ENCODE measurements around the gene PEAR1.

PEAR1 gene

GRCh38 chr1:156942176-156942575, 48.7 kb downstream of the PEAR1 start:
- DNase-seq = no peak

GRCh38 chr1:156942576-156942975, 49.1 kb downstream of the PEAR1 start:
- DNase-seq = no peak

- DNase-seq = no peak
Measured at GRCh38 chr1:156943756-156944155, 50.2 kb downstream of the PEAR1 start.

- no peak for DNase-seq
Measured at GRCh38 chr1:156944268-156944667, 50.8 kb downstream of the PEAR1 start.

- no peak for DNase-seq
Measured at GRCh38 chr1:156944848-156945247, 51.3 kb downstream of the PEAR1 start.

DNA sequence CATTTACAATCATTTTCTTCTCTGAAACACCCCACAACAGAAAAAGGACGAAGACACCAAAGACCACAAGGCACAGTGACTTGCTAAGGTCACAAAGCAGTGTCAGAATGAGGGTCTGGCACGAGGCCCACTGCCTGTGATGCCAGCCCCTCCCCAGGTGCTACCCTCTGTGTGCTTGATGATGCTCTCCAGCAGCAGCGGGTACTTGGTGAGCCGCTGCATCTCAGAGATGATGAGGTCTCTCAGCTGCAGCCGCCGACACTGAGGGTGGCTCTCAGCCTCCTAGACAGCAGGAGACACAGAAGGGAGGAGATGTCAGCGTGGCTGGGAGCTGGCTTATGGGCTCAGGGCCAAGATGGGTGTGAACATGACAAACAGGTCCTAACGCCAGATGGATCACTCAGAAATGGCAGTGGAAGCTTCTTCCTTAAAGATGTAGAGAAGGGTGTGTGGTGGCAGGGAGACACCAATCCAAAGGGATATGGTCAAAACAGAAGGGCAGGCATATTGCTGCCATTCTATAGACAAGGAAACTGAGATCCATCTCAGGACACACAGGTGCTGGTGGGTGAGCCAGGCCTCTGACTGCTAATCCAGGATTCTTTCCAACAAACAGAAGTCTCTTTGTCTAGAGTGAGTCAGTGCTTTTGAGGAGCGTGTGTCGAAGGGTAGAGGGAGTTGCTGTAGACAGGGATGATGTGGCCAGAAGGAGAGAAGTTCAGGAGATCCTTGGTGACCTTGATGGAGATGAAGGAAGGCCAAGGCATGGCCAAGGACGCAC, 52.6 kb downstream of the PEAR1 start:
- DNase-seq = no peak

GRCh38 chr1:156947127-156947526, 53.6 kb downstream of the PEAR1 start:
- DNase-seq = no peak

GRCh38 chr1:156947818-156948525, 54.5 kb downstream of the PEAR1 start:
- DNase-seq = no peak

DNA sequence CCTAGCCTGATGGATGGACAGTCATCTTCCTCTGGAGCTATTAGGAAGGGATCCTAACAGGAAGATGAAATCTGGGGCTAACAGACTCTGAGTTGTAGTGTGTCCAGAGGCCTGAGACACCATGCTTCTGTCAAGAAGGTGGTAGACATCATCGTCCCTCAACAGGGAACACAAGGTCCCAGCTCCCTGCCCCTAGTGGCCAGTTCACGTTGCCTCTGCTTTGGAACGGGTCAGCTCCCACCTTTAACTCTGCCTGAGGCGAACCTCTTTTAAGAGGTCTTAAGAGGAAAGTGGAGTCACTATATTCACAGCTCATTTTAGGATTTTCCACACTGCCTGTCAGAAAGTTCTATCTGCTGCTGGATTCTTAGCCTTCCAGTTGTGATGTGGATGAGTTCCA, 55.2 kb downstream of the PEAR1 start:
- no peak for DNase-seq

DNA sequence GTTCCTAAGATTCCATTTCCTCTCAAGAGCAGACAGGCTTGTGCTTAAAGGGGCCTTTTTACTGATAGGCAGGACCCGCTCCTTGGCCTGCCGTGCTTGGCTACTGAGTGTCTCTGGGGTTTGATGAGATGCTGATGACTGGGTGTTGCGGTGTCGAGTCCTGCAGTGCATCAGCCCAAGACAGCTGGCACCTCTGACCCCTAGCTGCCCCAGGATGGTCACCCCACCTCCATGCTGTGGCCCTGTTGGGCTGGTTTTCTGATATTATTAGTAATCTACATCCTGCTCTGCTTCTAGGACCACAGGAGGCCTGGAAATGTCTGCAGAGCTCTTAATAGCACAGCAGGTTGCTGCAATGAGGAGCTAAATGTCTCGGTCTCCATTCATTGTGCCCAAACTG, 55.6 kb downstream of the PEAR1 start:
- no peak for DNase-seq

GRCh38 chr1:156951371-156951770, 57.9 kb downstream of the PEAR1 start:
- no peak for DNase-seq

GRCh38 chr1:156953571-156953970, 60.1 kb downstream of the PEAR1 start:
- no peak for DNase-seq

- DNase-seq = no peak
Measured at GRCh38 chr1:156956333-156956732, 62.8 kb downstream of the PEAR1 start.

GRCh38 chr1:156957634-156958033, 64.1 kb downstream of the PEAR1 start:
- no peak for DNase-seq

DNA sequence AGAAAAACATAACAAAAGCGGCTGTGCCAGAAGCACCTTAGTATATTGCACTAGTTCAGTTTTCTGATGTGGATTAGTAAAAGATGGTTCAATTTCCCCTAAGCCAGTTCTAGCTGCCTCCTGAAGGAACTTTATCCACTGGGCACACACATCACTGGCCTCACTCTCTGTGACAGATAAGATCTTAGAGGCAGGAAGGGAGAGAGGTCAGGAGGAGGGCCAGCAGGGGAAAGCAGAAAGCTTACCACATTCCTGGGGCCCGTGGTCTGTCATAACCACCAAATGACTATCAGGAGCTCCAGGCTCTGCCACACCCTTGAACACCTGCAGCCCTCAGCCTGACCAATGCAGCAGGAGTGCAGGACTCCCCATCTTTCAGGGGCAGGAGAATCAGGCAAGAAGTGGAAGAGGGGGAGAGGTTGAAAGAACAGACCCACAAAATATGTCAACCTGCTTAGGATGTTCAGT, 64.8 kb downstream of the PEAR1 start:
- no peak for DNase-seq

DNA sequence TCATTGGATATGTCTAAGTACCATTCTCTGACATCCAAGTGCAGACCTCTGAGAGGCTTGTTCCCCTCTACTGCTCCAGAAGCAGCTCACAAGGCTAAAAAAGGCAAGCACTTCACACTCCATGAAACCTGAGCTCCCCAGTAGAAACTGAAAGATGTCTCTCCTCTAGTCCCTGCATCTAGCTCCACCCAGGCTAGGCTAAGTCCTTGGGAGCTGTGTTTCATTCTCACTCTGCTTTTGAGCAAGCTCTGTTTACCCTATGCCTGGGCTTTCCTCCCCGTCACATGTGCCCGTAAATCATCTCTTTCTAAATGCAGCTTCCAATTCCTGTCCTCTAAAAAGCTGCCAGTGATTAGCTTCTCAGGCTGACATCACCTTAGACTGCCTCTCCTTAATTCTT, 65.9 kb downstream of the PEAR1 start:
- no peak for DNase-seq

DNA sequence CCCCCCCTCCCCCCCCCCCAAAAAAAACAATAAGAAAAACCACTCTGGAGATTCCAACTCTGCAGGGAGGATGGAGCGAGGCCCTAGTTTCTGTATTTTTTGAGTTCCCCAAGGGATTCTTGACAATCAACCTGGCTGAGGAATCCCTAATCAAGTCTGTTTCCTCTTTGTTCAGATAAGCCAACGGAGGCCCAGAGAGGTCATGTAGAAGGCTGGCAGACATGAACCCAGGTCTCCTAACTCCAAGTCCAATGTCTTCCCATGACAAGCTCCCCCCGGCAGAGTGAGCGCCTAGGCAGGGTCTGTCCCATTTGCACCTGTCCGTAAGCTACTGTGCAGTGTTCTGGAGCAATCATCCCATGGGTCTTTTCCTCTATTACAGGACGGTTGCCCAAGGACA, 66.4 kb downstream of the PEAR1 start:
- DNase-seq = no peak

DNA sequence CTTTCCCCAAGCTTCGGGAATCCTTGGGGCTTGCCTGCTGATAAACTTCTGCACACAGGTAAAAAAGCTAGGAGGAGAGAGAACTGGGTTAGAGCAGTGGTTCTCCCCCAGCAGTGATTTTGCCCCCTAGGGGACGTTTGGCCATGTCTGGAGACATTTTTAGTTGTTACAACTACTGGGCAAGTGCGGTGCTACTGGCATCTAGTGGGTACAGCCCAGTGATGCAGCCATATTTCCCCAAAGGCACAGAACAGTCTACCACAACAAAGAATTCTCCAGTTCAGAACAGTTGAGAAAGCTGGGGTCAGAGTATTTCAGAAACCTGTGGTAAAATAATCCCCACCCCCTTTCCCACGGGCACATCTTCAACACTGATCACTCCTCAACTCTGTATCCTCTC, 68.2 kb downstream of the PEAR1 start:
- DNase-seq = no peak

GRCh38 chr1:156963621-156964020, 70.1 kb downstream of the PEAR1 start:
- DNase-seq = no peak

GRCh38 chr1:156964441-156964840, 70.9 kb downstream of the PEAR1 start:
- DNase-seq = no peak

Measured in activated CD4-positive, alpha-beta T cell treated with anti-CD3 and anti-CD28 coated beads for 1 hour (primary cell).